Stimulated activated CD8-positive, alpha-beta memory T cell treated with anti-CD3 and anti-CD28 coated beads, Interleukin-7, amount 100 ng/mL, for 48 hours (primary cell): ENCODE data around the gene CERS1.

Source experiments
- DNase-seq, 2 donors: peaks; one replicate each; pipeline ENCODE4 v3.0.0-alpha.2; 2020; ENCODE audit warnings: low read depth in 1 of 2; ENCODE audit errors: extremely low read depth in 1 of 2

The CERS1 gene, protein sequence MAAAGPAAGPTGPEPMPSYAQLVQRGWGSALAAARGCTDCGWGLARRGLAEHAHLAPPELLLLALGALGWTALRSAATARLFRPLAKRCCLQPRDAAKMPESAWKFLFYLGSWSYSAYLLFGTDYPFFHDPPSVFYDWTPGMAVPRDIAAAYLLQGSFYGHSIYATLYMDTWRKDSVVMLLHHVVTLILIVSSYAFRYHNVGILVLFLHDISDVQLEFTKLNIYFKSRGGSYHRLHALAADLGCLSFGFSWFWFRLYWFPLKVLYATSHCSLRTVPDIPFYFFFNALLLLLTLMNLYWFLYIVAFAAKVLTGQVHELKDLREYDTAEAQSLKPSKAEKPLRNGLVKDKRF

DNA sequence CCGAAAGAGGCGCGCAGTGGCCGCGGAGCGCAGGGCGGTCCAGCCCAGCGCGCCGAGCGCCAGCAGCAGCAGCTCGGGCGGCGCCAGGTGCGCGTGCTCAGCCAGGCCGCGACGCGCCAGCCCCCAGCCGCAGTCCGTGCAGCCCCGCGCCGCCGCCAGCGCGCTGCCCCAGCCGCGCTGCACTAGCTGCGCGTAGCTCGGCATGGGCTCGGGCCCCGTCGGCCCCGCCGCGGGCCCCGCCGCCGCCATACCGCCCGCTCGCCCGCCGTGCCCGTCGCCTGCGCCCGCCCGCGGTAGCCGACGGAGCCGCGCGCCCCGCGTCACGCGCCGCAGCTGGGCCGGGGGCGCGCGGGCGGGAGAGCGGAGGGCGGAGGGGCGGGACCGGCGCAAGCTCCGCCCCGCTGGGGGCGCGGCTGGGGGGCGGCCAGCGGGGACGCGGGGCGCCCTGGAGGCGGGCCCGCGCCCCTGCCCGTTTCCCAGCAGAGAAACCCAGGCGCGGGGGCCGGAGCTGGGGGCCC, at the start of gene CERS1:
Gene CERS1 (minus strand): TSS at position 335 of the 518 bp plus-strand sequence. CDS start 86 bp downstream, at position 249.
- no peak for DNase-seq

DNA sequence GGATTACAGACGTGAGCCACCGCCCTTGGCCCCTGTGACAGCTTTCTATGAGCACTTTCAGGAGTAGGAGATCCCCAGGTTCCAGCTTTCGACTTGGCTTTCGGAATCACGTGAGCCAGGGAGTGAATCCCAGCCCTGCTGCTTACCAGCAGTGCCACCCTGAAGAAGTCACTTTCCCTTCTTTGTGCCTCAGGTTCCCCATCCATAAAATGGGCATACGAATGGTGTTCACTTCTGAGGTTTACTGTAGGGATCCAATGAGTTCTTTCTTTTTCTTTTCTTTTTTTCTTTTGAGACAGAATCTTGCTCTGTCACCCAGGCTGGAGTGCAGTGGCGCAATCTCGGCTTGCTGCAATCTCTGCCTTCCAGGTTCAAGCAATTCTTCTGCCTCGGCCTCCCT, 49.3 kb upstream of the CERS1 start:
- no peak for DNase-seq

DNA sequence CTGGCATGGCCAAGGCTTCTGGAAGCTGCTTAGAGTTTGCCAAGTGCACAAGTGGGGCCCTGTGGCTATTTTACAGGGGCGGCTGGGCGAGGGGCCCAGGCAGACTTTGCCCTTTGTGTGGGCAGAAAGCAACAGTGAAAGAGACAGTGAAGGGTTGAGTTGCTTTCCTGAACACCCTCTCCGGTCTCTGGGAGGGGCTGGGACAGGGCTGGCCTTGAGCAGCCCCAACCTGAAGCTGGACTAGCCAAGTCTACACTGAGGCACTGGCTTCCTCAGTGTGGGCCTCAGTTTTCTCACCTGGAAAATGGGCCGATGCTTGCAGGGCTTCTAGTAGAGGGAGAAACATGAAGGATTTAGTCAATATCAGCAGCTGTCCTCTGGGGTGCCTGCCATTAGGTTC, 47.5 kb upstream of the CERS1 start:
- DNase-seq, result no peak

DNA sequence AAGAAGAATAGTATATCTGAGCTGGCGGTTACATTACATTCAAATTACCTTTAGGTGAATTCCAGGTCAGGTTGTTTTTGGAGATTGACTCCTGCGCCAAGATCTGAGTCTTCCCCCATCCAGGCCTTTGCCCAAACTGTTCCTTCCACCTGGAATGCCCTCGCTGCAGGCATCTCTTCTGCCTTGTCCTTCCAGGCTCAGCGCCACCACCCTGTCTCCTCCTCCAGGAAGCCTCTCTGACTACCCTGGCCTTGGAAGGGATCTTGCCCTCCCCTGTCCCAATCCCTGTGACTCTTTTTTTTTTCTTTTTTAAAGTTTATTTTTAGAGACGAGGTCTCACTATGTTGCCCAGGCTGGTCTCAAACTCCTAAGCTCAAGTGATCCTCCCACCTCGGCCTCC, 46.7 kb upstream of the CERS1 start:
- no peak for DNase-seq

DNA sequence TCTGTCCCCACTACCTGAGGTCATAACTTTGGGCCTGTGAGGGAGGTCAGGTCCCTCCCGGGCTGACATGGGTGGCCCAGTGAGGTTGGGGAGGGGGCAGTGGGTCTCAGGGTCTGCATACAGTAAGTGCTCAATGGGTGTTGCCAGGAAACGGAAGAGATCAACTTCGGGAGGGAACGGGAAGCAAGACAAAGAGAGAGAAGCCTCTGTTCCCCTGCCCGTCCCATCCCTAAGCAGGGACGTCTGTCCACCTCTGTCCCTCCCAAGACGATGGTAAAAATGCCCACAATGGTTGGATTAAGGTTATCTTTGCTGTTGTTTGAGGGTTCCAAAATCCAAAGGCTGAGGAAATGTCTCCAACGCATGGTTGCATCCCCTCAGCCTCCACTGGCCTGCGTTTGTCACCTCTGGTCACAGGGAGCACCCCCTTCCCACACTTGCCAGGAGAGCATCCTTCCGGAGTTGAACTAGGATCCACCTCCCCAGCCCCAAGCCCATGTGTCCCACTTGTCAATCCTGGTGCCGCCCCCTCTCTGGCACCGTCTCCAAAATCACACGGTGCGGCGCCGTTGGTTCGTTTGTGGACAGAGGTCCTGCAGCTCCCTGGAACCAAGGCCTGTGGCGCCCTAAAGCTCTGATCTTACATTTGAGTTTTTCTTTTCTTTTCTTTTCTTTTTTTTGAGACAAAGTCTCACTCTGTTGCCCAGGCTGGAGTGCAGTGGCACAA, 45.8 kb upstream of the CERS1 start:
- no peak for DNase-seq

DNA sequence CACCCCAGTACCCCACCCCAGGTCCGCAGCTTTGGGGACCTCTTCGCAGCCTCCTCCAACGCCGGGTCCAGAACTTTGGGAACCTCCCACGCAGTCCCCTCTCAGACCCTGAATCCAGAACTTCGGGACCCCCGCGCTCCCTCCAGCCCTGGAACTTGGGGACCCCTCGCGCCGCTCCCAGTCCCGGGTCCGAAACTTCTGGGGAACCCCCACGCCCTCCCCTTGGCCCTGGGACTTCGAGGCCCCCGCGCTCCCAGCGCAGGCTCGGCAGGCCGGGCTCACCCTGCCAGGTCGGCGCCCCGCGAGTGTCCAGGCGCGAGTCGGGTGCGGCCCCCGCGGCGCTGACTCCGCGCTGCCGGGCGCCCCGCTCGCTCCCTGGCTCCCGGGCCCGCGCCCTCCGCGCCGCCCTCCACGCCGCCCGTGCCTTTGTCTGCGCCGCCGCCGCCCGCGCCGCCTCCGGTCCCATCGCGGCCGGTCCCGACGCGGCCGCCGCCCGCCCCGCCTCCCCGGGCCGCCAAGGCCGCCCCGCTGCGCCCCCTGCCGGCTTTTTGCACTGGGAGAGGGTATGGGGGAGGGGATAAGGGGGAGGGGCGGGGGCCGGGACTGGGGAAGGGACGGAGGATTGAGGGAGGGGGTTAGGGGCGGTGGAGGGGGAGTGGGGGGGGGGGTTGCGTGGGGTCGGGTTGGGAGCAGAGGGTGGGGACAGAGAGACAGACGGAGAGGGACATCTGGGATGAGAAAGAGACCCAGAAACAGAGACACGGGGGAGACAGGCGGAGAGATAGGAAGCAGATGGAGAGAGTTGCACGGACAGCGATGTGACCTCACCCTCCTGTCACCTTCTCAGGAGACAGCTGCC, 45.0 kb upstream of the CERS1 start, which contains the start of gene HOMER3:
Gene HOMER3 (minus strand): TSS at position 449 of the 859 bp plus-strand sequence. CDS start 2,235 bp downstream, outside the sequence.
- peak; percentile 34 to 40 for DNase-seq

DNA sequence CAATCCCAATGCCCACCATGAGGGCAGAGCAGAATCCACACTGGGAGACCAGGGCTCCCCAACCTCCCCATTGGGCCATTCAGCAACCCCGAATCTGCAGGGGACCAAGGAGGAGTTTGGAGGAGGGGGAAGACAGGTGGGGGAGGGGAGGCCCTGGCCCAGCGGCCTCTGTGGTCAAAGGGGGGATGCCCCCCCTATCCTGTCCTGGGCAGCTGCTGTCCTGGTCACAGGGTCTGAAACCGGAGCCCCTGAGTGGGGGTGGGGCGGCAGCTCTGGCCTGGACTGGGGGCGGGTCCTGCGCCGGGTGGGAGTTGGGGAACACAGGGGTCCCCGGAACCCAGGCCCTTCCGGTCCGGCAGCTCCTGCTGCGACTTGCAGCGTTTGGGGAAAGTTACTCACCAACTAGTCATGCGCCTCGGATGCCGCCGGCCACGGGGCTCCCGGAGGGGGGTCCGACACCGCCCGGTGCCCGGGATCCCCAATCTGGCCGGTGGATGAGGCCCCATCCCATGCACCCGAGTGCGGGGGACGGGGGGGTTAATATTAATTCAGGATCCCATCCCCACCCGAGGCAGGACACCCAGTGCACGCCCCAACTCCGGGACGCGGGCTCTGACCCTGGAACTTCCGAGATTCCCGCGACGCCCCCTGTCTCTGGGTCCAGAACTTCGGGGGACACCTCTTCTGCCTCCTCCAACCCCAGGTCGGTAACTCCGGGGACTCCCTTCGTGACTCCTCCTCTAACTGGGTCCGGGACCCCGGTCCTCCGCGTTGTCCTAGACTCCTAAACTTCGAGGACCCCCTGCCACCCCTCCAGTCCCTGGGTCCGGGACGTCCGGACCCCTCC, 44.2 kb upstream of the CERS1 start:
- DNase-seq, result no peak

DNA sequence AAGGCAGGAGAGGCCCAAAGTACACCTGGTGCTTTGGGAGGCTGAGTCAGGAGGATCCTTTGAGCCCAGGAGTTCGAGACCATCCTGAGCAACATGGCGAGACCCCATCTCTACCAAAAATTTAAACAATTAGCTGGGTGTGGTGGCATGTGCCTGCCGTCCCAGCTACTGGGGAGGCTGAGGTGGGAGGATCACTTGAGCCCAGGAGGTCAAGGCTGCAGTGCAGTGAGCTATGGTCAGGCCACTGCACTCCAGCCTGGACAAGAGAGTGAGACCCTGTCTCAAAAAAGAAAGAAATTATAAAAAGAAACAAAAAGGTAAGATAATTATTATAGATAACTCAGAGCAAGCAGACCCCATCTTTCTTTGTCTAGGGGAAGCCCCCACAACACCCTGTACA, 43.2 kb upstream of the CERS1 start:
- DNase-seq, result no peak

DNA sequence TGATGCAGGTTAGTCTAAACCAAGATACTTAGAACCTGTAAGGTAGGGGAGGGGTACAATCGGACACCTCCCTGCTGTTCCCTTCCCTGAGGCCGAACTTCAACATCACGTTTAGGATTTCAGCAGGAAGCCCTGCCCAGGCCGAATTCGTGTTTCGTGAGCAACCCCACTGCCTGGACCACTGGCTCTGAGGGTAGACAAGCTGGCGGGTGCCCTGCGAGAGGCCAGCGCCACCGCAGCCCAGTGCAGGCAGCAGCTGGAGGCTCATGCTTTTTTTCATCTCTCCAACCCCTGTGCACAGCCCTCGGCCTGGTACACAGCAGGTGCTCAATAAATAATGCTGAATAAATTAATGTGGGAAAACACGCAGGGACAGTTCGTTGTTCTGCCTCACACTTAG, 37.3 kb upstream of the CERS1 start:
- DNase-seq, result no peak

DNA sequence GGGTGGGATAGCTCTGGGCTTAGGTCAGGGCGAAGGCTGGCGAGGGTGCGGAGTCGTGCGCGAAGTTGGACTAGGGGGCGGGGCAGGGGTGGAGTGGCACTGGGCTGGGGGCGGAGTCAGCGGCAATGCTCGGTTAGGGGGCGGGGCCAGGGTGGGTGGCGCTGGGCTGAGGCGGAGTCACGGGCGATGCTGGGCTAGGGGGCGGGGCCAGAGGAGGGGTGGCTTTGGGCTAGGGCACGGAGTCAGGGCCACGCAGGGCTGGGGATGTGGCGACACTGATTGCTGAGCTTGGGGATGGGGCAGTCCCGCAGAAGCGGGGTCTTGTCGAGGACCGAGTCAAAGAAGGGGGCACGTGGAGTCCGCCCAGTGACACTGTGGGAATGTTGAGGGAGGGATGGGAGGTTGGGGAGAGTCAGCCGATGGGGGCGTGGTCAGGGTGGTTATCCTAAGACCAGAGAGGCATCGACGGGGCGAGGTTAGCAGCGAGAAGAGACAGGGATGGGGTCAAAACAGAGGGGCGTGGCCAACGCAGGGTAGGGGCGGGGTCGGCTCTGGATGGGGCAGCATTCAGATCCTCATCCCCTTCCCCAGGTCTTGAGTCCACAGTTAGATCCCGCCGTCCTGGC, 36.4 kb upstream of the CERS1 start:
- peak; percentile 54 to 80 for DNase-seq

DNA sequence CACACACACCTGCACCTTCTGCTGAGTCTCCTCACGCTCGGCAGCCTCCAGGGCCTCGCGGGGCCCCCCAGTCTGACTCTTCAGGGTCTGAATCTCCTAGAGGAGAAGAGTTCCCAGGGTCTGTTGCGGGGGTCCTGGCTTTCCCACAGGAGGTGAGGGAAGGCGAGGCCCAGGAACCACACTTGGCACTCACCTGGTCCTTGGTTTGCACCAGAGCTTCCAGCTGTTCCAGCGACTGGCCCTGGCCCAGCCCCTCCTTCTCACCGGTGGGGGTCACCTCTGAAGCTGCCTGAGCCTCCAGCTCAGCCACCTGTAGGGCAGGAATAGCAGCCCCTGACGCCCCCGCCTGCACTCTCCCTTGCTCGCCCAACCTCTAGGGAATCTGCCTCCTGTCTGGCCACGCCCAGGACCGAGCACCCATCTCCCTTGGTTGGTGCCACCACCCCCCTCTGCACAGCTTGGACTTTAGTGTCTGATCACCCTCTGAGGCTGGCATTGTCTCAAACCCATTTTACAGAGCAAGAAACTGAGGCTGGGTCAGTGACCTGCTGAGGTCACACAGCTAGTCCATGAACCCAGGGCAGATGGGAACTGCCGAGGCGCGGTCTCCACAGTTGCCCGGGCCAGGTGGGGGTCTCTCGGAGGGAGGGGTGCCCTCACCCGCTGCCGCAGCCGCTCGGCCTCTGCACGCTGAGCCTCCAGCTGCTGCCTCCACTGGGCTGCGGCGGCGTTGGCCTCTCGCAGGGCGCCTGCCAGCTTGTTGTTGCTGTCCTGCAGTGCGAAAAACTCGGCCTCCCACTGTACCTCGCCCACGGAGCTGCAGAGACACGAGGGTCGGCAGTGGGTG, 35.6 kb upstream of the CERS1 start:
- no peak for DNase-seq

DNA sequence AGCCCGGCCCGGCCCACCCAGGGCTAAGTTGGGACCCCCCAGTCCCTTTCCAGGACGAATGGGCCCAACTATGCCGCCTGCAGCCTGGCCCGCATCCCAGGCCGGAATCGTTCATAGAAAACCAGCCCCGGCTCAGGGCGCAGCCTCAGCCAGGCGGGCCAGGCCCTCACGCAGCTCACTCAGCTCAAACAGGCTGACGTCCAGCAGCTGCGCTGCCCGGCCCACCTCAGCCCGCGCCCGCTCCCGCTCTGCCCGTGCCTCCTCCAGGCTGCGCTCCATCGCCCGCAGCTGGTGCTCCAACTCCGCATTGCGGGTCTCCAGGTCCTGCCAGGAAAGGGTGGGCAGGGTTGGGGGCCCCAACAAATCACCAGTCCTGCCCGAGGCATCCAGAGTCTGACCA, 33.4 kb upstream of the CERS1 start:
- no peak for DNase-seq

DNA sequence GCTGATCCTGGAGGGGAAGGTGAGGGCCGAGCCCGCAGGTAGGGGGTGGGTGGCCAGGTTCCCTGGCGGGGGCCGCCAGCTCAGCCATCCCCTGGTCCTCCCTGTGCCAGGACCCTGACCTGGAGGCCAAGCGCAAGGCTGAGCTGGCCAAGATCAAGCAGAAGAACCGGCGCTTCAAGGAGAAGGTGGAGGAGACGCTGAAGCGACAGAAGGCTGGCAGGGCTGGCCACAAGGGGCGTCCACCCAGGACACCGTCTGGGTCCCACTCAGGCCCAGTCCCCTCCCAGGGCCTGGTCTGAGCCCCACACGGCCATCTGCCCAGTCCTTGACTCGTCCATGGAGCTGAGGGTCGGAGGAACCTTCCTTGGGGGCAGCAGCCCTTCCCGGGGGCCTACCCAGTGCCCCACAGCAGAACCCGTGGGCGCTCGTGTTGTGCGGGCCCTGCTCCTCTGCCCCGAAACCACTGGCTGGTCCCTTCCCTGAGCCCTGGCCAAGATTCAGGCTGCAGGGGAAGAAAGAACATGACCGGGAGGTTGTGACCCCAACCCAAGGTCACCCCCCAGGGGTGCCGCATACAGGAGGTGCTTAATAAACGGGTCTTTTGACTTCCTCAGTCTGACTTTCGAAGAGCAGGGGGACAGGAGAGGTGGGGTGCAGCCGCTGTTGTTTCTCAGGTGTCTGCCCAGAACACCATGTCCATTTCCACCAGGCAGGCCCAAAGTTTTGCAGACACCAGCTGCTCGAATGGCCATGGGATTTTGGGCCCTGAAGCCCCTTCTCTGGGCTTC, 32.3 kb upstream of the CERS1 start:
- no peak for DNase-seq

DNA sequence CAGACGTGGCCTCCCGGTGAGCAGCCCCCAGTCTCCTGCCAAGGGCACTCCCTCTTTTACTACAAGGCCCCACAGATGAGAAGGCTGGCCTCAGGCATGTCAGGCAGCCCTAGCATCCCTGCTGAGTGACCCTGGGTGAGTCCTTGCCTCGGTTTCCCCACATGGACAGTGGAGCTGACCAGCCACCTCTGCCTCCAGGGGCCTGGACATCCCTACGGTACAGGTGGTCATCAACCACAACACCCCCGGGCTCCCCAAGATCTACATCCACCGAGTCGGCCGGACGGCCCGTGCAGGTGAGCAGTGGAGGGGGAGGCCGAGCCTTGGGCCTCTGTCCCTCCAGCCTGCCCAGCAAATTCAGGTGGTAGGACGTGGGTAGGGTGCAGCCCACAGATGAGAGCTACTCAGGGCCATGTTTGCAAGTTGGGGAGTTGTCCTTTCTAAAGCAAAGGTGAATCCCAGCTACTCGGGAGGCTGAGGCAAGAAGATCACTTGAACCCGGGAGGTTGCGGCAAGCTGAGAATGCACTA, 28.8 kb upstream of the CERS1 start:
- no peak for DNase-seq

DNA sequence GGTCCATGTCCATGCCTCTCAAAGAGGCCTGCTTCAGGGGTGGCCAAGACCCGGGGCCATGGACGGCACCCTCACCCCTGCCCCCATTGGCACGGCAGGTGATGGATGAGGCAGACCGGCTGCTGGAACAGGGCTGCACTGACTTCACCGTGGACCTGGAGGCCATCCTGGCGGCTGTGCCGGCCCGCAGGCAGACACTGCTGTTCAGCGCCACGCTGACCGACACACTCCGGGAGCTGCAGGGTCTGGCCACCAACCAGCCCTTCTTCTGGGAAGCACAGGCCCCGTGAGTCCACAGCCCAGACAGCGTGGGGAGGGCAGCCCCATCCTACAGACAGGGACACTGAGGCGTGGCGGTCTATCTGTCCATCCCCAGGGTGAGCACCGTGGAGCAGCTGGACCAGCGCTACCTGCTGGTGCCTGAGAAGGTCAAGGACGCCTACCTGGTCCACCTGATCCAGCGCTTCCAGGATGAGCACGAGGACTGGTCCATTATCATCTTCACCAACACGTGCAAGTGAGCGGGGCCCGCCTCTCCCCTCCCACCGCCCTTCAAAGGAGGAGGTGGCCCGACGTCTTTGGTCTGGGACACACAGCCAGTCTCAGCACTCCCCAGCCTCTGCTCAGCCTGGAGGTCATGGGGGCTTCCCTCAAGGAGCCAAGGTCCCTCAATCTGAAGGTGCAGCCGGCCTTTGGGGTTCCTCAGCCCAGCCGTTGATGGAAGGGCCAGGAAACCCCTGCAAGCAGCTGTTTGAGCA, 26.4 kb upstream of the CERS1 start:
- DNase-seq, result no peak

DNA sequence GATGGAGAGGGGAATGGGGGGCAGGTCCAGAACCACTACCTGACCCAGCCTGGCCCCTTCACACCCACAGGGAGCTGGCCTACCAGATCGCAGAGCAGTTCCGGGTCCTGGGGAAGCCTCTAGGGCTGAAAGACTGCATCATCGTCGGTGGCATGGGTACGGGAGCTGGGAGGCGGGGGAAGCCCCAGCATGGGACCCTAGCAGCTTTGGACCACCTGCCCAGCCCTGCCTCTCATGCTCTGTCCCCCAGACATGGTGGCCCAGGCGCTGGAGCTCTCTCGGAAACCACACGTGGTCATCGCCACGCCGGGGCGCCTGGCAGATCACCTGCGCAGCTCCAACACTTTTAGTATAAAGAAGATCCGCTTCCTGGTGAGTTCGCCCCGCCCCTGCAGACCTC, 25.6 kb upstream of the CERS1 start:
- DNase-seq, result no peak

DNA sequence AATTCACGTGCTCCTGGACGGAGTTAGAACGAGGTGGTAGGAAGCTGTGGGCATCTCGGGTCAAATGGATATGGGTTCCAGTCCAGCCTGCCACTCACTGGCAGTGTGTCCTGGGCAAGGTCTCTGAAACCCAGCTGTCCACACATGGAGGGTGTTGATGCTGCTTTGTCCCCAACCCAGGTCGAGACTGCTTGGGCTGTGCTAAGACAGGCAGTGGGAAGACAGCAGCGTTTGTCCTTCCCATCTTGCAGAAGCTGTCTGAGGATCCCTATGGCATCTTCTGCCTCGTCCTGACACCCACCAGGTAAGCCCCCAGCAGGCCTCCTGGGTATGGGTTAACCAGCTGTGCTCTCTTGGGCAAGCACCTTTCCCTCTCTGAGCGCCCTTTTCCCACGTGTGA, 24.4 kb upstream of the CERS1 start:
- no peak for DNase-seq
